GM19328 (cell line): ENCODE results near the gene ZNF561.
A peak's percentile ranks its signal among the peaks of the same experiment; 100 is the strongest.
"Not testable (repeated sequence)": the region's sequence is repeated elsewhere in the genome, so short reads cannot be mapped to it uniquely, and the experiment has no call there.

ENCODE experiments used
- ATAC-seq: cut with Tn5 transposase; IDR thresholded peaks from one replicate; pipeline ENCODE4 v1.9.1; 2021; ENCODE audit warnings: mild to moderate bottlenecking, moderate library complexity; ENCODE audit not compliant: unreplicated experiment

Gene ZNF561

DNA sequence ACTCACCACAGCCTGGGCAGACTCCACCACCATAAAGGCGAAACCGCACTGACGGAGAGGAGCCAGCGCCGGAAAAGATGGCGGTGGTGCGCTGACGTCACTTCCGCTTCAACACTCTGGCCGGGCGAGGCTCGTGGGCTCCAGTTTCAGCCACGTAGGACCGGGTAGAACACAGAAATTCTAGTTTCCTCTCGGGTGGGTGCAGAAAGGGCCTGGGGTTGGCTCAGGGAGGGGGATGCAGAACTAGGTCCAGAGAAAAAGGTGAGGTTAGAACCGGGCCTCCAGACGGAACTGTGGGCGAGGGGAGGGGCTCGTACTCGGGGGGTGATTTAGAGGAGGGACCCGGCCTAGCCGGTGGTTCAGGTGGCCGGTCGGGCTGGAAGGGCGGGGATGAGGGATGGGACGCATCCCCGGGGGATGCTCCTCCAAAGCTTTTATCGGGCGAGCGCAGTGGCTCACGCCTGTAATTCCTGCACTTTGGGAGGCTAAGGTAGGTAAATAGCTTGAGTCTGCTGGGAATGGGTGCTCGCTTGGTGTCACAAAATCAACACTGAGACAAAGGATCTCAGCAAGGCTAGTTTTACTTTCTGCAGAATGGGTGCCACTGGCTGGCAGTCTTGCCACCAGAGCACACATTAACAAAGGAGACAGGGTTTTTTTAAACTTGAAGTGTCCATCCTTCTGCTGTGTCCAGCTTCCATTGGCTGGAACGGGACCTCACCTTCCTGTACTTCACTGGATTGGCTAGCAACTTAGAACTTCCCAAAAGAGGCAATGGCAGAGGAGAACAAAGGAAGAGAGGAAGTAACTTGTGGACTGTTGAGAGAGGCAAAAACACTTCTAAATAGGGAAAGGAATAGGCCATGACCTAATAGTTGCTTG, at the start of gene ZNF561:
ZNF561 (minus strand) TSS at position 77 of the 882 bp plus-strand sequence. CDS start 1,776 bp downstream, outside the sequence.
- ATAC-seq = peak; percentile 79

DNA sequence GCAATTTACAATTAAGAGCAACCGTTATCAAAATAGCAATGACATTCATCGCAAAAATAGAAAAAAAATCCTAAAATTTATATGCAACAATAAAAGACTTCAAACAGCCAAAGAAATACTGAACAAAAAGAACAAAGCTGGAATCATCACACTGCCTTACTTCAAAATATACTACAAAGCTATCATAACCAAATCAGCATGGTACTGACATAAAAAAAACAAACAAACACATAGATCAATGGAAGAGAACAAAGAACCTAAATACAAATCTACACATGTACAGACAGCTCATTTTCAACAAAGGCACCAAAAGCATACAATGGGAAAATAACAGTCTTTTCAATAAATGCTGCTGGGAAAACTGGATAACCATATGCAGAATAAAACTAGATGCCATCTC, 47.5 kb upstream of the ZNF561 start:
- no peak for ATAC-seq

DNA sequence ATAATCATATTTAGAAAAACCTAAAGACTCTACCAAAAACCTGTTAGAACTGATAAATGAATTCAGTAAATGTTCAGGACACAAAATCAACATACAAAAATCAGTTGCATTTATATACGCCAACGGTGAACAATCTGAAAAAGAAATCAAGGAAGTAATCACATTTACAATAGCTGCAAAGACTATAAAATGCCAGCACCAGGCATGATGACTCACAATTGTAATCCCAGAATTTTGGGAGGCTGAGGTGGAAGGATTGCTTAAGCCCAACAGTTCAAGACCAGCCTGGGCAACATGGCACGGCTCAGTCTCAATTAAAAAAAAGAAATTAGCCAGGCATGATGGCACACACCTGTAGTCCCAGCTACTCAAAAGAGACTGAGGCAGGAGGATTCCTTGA, 46.9 kb upstream of the ZNF561 start:
- no peak for ATAC-seq

DNA sequence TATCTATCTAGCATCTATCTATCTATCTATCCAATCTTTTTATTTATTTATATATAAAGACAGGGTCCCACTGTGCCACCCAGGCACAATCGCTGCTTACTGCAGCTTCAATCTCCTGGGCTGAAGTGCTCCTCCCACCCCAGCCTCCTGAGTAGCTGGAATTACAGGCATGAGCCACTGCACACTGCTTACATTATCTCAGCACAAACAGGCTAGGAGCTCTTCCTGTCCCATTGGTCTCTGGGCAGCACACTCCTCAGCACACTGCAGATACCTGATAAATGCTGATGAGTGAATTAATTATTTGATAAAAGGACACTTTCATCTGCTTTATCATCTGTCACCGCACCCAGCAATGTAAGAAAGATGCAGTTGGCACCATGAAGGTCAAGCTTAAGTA, 37.7 kb upstream of the ZNF561 start:
- ATAC-seq = no peak

DNA sequence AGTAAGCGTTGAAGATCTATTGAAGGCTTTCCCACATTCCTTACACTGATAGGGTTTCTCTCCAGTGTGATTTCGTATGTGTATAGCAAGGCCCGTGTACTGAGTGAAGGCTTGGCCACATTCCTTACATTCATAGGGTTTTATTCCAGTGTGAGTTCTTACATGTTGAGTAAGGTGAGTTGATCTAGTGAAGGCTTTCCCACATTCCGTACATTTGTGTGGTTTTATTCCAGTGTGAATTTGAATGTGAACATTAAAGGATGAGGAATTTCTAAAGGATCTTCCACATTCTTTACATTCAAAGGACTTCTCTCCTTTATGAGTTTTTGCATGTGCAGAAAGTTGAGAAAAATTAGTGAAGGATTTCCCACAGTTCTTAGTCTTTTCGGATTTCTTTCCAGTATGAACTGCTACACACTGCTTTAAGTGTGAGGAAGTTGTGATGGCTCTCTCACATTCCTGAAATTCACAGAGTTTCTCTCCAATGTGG, 32.1 kb upstream of the ZNF561 start:
- not testable (repeated sequence) for ATAC-seq

DNA sequence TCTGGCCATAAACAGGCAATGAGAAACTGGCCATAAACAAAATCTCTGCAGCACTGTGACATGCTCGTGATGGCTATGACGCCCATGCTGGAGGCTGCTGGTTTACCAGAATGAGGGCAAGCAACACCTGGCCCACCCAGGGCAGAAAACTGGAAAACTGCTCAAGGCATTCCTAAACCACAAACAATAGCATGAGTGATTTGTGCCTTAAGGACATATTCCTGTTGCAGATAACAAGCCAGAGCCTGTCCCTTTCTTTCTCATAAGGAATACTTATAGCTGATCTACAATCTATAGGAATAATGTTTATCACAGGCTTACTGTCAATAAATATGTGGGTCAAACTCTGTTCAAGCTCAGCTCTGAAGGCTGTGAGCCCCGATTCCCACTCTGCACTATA, 30.4 kb upstream of the ZNF561 start:
- ATAC-seq = not testable (repeated sequence)

DNA sequence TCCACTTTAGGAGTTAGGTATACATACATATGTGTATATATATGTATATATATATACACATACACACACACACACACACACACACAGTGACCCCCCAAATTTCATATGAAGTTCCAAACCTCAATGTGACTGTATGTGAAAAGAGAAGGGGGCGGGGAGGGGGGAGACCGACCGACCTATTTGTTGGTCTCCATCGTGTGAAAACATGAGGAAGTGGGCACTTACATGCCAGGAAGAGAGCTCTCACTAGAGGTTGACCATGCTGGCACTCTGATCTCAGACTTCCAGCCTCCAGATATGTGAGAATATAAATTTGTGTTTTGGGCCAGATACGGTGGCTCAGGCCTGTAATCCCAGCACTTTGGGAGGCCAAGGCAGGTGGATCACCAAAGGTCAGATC, 29.3 kb upstream of the ZNF561 start:
- ATAC-seq = no peak

DNA sequence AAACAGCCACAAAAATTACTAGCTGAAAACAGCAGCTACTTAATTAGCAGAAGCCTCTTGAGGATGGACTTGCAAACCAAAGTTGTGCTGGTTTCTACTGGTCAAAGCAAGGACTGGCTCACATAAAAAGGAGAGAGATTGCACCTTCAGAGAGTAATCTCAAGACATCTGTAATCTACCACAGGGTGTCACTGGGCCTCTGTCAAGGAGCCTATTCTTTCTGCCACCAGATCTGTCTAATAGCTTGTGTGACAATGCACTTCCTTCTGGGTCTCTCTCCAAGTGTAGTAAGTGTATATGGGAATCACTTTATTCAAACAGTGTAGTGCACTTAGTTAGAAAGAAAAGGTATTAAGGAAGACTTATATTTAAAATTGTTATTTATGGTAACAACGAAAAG, 24.4 kb upstream of the ZNF561 start:
- no peak for ATAC-seq

DNA sequence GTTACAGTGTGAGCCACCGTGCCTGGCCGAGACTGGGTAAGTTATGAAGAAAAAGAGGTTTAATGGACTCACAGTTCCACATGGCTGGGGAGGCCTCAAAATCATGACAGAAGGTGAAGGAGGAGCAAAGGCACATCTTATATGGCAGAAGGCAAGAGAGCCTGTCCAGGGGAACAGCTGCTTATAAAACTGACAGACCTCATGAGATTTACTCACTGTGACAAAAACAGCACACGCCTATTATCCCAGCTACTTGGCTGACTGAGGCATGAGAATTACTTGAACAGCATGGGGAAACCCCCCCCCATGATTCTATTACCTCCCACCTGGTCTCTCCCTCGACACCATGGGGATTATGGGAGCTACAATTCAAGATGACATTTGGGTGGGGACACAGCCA, 23.4 kb upstream of the ZNF561 start:
- ATAC-seq = no peak

DNA sequence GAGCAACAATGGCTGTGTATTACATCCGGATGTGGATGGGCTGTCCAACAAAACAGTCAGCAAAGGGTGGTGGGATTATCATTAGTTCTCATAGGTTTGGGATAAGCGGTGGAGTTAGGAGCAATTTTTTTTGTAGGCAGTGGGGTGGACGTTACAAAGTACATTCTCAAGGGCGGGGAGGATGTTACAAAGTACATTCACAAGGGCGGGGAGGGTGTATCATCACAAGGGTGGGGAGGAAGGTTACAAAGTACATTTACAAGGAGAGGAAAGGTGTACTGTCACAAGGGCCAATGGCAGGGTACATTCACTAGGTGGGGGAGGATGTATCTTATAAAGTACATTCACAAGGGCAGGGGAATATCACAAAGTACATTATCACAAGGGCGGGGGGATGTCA, 20.8 kb upstream of the ZNF561 start:
- no peak for ATAC-seq

DNA sequence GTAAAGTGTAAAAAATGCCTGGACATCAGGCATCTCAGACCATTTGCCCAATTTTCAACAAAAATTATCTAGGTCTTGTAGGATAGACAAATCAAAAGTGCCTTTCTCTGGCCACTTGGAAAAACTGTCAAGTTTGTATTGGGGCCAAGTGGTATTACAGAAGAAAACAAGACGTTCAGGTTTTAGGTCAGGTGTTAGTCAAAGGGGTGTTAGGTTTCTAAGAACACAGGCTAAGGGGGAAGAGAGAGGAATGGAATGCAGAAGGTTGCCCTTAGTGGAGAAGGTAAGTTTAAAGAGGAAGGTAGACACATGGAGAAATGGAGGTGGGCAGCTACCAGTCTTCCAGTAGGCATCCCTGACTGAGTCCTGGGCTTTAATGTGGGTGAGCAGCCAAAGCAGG, 19.9 kb upstream of the ZNF561 start:
- ATAC-seq = no peak

DNA sequence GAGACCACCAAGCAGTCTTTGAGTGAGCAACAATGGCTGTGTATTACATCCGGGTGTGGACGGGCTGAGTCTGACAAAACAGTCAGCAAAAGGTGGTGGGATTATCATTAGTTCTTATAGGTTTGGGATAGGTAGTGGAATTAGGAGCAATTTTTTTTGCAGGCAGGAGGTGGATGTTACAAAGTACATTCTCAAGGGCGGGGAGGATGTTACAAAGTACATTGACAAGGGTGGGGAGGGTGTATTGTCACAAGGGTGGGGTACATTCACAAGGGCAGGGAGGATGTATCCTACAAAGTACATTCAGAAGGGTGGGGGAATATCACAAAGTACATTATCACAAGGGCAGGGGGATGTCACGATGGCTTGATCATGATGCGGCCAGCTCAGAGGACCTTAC, 15.0 kb upstream of the ZNF561 start:
- no peak for ATAC-seq

DNA sequence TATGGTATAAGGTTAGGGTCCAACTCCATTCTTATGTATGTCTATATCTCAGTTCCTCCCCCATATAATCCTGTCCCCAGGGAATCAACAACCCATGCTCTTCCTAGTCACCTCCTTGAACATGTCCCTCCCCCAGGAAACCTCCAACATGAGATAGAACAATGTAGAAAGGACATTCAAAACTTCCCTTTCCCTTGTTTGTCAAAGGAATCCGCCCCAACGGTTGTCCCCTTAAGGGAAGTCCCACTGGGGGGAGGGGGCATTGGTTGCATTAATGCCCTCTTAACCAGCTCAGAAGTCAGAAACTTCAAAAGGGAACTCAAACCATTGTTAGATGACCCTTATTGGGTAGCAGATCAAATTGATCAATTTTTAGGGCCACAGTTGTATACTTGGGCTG, 6.8 kb upstream of the ZNF561 start:
- ATAC-seq = no peak

DNA sequence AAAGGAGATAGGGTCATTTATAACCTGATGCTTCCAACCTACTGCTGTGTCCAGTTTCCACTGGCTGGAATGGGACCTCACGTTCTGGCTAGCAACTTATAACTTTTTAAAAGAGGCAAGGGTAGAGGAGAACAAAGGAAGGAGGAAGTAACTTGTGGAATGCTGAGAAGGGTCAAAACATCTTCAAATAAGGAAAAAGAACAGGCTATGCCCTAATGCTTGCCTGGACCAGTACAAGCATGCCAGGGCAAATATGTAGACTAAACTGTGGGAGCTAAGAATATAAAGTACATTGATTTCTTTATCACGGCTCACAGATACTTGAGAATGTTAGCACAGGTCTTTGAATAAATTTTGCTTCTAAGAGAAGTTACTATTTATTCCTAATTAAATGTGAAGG, 1.5 kb upstream of the ZNF561 start:
- ATAC-seq = no peak

DNA sequence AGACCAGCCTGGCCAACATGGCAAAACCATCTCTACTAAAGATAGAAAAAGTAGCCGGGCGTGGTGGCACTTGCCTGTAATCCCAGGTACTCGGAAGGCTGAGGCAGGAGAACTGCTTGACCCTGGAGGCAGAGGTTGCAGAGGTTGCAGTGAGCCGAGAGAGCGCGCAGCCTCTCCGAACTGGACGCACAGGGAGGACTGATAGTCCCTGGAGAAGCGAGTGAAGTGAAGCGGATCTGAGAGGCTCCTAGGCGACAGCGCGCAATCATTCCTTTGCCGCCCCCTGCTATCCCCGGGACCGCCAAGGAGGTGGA, 233 bp downstream of the ZNF561 start:
- ATAC-seq = no peak

DNA sequence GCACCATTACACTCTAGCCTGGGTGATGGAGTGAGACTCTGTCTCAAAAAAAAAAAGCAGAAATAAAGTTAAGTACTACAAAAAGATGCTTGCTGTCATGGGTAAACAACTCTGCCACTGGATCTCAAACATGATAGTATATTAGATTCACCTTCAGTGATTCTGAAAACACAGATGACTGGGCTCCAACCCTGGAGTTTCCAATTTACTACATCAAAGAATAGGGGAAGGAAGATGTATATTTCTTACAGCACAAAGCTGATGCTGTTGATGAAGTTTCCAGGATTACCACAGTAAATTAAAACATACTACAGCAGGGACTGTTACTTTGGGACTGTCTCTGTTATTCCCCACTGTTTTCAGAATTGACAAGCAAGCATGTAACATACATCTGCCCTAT, 5.2 kb downstream of the ZNF561 start:
- no peak for ATAC-seq

DNA sequence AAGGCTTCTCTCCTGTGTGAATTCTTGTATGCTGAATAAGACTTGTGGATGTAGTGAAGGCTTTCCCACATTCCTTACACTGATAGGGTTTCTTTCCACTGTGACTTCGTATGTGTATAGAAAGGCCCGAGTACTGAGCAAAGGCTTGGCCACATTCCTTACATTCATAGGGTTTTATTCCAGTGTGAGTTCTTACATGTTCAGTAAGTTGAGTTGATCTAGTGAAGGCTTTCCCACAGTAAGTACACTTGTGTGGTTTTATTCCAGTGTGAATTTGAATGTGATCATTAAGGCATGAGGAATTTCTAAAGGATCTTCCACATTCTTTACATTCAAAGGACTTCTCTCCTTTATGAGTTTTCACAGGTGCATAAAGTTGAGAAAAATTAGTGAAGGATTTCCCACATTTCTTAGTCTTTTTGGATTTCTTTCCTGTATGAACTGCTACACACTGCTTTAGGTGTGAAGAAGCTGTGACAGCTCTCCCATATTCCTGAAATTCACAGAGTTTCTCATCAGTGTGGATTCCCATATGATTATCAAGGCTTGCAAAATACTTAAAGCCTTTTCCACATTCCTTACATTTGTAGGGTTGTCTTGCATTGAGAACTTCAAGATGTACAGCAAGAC, 10.4 kb downstream of the ZNF561 start:
- ATAC-seq = no peak

DNA sequence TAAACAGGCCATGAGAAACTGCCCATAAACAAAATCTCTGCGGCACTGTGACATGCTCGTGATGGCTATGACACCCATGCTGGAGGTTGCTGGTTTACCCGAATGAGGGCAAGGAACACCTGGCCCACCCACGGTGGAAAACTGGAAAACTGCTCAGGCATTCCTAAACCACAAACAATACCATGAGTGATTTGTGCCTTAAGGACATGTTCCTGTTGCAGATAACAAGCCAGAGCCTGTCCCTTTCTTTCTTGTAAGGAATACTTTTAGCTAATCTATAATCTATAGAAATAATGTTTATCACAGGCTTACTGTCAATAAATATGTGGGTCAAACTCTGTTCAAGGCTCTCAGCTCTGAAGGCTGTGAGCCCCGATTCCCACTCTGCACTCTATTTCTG, 12.1 kb downstream of the ZNF561 start:
- no peak for ATAC-seq

DNA sequence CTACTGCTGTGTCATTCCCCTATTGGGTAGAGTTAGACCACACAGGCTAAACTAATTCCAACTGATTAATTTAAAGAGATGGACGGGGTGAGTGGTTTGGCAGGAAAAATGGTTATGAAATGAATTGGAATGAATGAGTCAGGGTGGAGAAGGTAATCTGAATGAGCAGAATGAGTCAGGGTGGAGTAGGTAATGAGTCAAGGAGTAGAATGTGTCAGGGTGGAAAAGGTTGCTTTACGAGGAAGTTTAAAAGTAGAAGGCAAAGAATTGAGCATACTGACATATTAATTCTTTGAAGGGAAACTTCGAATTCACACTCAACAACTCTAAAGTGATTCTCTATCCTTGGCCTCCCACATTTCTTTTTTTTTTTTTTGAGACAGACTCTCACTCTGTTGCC, 24.0 kb downstream of the ZNF561 start:
- ATAC-seq = no peak

DNA sequence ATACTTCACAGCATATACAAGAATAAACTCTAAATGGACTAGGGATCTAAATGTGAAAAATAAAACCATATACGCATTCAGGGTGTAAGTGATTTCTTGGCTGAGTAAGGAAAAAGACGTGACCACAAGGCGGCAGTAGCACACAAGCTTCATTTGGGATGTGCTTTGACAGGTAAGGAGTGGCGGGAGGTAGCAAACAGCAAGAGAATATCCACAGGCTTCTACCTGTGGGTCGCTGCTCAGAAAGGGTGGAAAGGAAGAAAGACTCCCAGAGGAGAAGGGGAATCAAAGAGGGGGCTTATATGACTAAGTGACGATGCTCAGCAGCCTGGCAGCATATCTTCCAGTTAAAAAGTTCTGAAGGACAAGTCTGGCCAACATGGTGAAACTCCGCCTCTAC, 34.3 kb downstream of the ZNF561 start:
- no peak for ATAC-seq

DNA sequence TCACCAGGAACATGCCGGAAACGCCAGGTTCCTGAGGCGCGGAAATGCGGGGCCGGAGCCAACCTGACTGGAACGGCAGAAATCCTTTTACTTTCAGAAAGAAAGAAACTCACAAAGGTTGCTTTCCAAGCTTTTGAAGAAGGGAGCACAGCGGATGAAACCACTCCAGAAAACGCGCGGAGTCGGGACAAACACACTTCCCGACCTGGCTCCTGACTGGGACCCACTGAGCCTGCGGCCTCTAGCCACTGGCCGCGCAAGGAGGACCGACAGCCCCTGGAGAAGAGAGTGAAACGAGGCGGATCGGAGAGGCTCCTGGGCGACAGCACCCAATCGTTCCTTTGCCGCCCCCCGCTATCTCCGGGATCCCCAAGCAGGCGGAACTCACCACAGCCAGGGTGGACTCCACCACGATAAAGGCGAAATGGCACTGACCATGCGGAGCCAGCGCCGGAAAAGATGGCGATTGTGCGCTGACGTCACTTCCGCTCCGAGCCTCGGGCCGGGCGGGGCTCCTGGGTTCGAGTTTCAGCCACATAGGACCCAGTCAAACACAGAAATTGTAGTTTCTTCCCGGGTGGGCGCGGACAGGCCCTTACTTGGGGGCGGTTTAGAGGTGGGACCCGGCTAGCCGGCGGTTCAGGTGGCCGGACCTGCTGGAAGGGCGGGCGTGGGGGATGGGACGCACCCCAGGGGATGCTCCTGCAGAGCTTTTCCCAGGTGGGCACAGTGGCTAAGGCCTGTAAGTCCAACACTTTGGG, 36.8 kb downstream of the ZNF561 start, which contains the start of gene ZNF121:
ZNF121 (minus strand) TSS at position 432 of the 761 bp plus-strand sequence. CDS start 16,407 bp downstream, outside the sequence.
- peak; percentile 79 for ATAC-seq
